ENCODE results near the gene TMEM163.
A peak's percentile ranks its signal among the peaks of the same experiment; 100 is the strongest.
"Not testable (repeated sequence)": the region's sequence is repeated elsewhere in the genome, so short reads cannot be mapped to it uniquely, and the experiment has no call there.

TMEM163 gene

DNA sequence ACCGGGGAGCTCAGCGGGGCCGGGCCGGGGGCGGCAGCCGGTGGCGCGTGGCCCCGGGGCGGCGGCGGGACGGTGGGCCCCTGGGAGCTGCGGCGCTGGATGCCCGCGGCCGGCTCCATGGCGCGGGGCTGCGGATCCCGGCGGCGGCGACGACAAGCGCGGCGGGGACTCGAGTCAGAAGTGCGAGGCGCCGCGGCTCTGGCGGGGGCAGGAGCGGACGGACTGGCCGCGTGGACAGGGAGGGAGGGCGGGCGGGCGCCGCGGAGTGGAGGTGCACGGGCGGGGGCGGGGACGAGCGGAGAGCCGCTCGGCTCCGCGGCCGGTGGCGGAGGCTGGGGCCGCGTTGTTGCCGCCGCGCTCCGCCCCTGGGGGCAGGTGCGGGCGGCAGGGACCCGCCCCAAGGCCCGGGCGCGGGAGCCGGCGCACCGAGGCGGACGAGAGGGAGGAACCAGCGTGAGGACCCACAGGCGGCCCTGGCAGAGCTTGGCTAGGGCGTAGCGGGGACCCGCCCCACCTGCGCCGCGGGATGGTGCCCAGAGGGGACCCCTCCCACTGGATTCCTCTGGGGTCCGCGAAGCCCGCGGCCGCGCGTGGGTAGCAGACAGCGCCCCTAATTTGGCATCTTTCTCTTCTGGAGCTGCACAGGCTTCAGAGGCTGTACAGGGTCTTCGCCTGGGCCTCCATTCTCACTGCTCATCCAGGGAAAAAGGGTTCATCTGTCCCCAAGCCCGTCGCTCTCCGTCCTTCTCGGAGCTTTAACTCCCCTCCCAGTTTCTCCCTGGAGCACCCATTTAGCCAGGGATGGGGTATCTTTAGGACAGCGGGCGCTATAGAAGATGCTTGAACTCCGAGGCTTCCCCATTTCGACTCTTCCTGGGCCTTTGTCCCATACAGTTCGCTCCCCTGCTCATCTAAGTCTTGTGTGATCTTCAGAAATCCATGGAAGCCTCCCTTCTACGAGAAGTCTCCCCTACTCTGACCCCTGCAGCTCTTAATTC, at the start of gene TMEM163:
TMEM163 (minus strand) TSS at position 184 of the 998 bp plus-strand sequence.
- peak within 1 kb of the TSS; percentile 59 for H3K4me3 Mint-ChIP-seq
- H3K27ac Mint-ChIP-seq, result no peak within 1 kb of the TSS
- DNase-seq (peak; percentile 17), ATAC-seq (peak; percentile 8)
- peaks cover 17% of the 10 kb centered on the region for H3K4me1 Mint-ChIP-seq
- peaks cover 69% of the 10 kb centered on the region for H3K27me3 Mint-ChIP-seq
- H3K36me3 Mint-ChIP-seq (ENCODE audit: low read depth), result no peaks in the 10 kb centered on the region
- no peaks in the 10 kb centered on the region for H3K9me3 Mint-ChIP-seq

DNA sequence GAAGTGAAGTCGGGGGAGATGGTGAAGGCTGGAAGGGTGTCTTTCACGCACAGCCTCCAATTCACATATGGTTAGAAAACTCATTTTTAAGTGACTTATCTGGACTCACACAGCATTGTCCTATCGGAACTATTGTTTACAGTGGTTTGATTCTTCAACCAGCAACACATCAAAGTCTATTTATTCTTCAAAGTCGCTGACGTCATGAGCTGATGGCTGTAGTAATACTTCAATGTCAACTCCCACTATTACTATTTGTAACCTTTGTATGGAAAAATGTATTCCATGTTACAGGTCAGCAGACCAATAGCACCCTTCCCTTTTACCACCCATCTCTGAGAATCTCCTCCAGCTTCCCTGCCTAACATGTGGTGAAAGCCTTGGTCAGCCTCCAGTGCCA, 47.8 kb upstream of the TMEM163 start:
- Mint-ChIP-seq H3K27me3 (peaks cover 7% of the 10 kb centered on the region), H3K4me1 (no peaks in the 10 kb centered on the region), H3K36me3 (ENCODE audit: low read depth) (no peaks in the 10 kb centered on the region), H3K4me3 (no peak overlapping the region), H3K27ac (no peak overlapping the region), H3K9me3 (no peaks in the 10 kb centered on the region)
- no peak for DNase-seq
- ATAC-seq, result no peak

DNA sequence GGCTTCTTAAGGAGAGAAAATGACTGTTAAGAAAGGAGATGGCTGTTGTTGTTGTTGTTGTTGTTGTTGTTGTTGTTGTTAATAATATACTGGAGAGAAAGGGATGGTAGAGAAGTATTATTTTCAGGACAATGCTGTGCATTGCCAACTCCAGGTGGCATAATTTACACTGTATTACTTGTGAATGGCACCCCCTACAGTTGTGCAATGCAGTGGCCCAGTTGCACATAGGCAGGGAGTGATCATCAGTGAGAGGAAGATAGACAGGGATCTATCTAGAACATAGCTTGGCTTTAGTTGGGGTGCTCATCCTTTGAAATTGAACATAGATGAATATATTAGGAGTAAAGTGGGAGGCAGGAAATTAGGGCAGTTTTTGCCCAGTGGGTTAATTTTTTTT, 47.2 kb upstream of the TMEM163 start:
- H3K27ac Mint-ChIP-seq, result no peak overlapping the region
- DNase-seq, result no peak

DNA sequence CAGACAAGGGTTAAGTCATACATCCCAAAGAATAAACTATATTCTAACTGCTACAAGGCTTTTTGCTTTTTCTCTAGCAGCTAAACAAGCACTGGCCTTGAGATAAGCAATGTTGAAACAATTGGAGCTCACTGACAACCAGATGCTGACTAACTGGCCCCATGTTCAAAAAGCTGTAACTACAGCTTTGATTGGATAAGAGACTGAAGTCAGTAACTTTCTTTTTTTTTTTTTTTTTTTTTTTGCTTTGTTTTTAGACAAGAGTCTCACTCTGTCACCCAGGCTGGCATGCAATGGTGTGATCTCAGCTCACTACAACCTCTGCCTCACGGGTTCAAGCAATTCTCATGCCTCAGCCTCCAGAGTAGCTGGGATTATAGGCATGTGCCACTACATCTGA, 45.4 kb upstream of the TMEM163 start:
- Mint-ChIP-seq H3K4me3 (no peak overlapping the region), H3K36me3 (ENCODE audit: low read depth) (no peaks in the 10 kb centered on the region), H3K27ac (no peak overlapping the region), H3K9me3 (no peaks in the 10 kb centered on the region), H3K4me1 (no peaks in the 10 kb centered on the region), H3K27me3 (peaks cover 10% of the 10 kb centered on the region)
- no peak for DNase-seq
- ATAC-seq, result no peak

More for the DNA sequence above, 47.2 kb upstream of the TMEM163 start:
- Mint-ChIP-seq H3K4me3 (no peak overlapping the region), H3K27me3 (peaks cover 7% of the 10 kb centered on the region), H3K4me1 (no peaks in the 10 kb centered on the region), H3K36me3 (ENCODE audit: low read depth) (no peaks in the 10 kb centered on the region), H3K9me3 (no peaks in the 10 kb centered on the region)
- ATAC-seq, result no peak

DNA sequence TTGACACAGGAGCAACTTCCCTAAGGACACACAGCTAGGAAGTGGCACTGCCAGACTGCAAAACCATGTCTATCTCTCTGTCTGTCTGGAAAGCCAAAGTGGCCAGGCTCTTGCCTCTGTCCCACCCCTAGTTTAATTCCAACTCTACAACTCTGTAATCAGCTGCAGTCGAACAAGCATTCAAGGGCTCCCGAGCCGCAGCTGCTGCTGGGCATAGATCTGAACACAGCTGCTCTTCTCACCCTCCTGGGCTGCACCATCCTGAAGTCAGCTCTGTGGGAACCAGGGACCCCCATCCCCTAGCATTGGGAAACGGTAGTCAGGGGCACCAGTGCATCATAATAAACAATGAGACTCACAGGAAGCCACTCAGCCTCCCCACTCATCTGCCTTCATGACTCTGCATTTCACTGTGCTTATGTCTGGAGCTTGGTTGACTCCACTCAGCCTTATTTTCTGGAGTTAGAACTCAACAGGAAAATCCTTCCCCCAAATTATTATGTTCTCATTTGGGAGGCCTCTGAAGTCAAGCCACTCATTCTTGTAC, 44.4 kb upstream of the TMEM163 start:
- no peaks in the 10 kb centered on the region for H3K9me3 Mint-ChIP-seq
- no peak overlapping the region for H3K27ac Mint-ChIP-seq
- peaks cover 6% of the 10 kb centered on the region for H3K4me1 Mint-ChIP-seq
- no peak for ATAC-seq
- H3K36me3 Mint-ChIP-seq (ENCODE audit: low read depth), result no peaks in the 10 kb centered on the region
- no peak for DNase-seq
- H3K27me3 Mint-ChIP-seq, result peaks cover 13% of the 10 kb centered on the region
- no peak overlapping the region for H3K4me3 Mint-ChIP-seq

DNA sequence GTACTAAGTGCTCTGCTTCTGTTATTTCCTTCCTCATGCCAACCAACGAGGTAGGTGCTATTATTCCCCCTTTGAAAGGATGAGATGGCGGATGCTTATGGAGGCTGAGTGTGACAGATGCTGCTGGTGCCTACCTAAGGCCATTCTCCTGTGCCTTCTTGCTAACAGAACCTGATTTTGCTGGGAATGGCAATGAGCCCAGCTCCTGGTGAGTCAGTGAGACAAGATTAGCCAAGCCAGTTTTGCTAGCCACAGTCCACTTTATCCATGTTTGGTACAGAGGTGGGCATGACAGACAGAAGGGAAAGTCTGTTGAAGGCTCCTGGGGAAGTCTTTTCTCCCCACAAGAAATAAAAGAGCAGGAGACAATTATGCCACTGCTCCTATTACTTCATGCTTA, 43.7 kb upstream of the TMEM163 start:
- peaks cover 15% of the 10 kb centered on the region for H3K27me3 Mint-ChIP-seq
- peaks cover 7% of the 10 kb centered on the region for H3K4me1 Mint-ChIP-seq
- peaks cover 3% of the 10 kb centered on the region for H3K9me3 Mint-ChIP-seq
- ATAC-seq, result no peak
- no peak overlapping the region for H3K4me3 Mint-ChIP-seq
- H3K36me3 Mint-ChIP-seq (ENCODE audit: low read depth), result no peaks in the 10 kb centered on the region
- no peak for DNase-seq
- no peak overlapping the region for H3K27ac Mint-ChIP-seq

DNA sequence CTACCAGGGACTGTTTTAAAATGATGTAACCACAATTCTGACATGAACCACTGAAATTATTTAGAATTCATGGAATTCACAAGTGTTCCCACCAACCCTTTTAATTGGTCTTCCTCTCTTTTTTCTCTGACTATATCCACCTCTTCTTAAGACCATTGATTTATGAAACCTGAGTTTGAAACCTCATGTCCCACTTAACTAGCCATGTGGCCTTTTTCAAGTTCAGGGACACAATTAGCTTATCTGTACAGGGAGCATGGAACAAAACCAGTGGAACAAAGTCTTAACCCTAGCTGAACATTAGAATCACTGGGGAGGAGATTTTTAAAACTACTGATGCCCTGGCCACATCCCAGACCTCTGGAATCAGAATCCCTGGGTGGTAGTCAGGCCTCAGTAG, 41.6 kb upstream of the TMEM163 start:
- DNase-seq, result no peak
- Mint-ChIP-seq H3K27ac (no peak overlapping the region), H3K4me3 (no peak overlapping the region), H3K4me1 (peaks cover 7% of the 10 kb centered on the region), H3K9me3 (peaks cover 17% of the 10 kb centered on the region), H3K36me3 (ENCODE audit: low read depth) (no peaks in the 10 kb centered on the region), H3K27me3 (peaks cover 28% of the 10 kb centered on the region)
- ATAC-seq, result no peak

DNA sequence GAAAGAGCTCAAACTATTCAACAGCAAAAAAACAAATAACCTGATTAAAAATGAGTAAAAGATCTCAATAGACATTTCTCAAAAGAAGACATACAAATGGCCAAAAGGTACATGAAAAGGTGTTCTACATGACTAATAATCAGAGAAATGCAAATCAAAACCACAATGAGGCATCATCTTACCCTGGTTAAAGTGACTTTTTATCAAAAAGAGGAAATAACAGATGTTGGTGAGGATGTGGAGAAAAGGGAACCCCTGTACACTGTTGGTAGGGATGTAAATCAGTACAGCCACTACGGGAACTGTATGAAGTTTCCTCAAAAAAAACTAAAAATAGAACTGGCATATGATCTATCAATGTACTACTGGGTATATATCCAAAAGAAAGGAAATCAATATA, 39.8 kb upstream of the TMEM163 start:
- ATAC-seq (peak; percentile 54), DNase-seq (no peak)
- H3K27ac Mint-ChIP-seq, result no peak overlapping the region

DNA sequence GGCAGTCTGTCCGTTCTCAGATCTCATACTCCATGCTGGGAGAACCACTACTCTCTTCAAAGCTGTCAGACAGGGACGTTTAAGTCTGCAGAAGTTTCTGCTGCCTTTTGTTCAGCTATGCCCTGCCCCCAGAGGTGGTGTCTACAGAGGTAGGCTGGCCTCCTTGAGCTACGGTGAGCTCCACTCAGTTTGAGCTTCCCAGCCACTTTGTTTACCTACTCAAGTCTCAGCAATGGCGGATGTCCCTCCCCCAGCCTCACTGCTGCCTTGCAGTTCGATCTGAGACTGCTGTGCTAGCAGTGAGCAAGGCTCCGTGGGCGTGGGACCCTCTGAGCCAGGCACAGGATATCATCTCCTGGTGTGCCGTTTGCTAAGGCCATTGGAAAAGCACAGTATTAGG, 33.2 kb upstream of the TMEM163 start:
- DNase-seq; H3K36me3 Mint-ChIP-seq (ENCODE audit: low read depth); H3K27ac Mint-ChIP-seq; H3K4me1 Mint-ChIP-seq; H3K4me3 Mint-ChIP-seq; ATAC-seq: not testable (repeated sequence)
- Mint-ChIP-seq H3K27me3 (peaks cover 59% of the 10 kb centered on the region), H3K9me3 (peaks cover 14% of the 10 kb centered on the region)

More for the DNA sequence above, 39.8 kb upstream of the TMEM163 start:
- Mint-ChIP-seq H3K27me3 (peaks cover 34% of the 10 kb centered on the region), H3K4me1 (peaks cover 7% of the 10 kb centered on the region), H3K36me3 (ENCODE audit: low read depth) (no peaks in the 10 kb centered on the region), H3K9me3 (peaks cover 17% of the 10 kb centered on the region), H3K4me3 (no peak overlapping the region)

DNA sequence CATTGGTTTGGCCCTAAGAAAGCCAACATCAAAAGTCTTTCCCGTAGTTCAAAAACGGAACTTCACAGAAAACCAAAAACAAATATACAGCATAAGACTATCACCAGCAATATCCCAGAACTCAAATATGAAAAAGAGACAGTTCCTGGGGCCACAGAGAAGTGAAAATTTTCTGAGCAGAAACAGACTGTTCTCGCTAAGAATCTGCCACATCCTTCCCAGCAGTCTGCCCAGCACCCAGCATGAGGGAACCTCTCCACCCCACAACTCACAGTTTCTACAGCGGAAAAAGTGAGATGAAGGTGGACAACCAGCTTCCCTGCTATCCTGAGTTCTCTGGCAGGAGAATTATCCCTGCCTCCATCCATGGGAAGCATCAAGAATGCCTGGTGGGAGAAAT, 26.7 kb upstream of the TMEM163 start:
- H3K4me3 Mint-ChIP-seq, result no peak overlapping the region
- no peaks in the 10 kb centered on the region for H3K36me3 Mint-ChIP-seq (ENCODE audit: low read depth)
- ATAC-seq, result no peak
- no peaks in the 10 kb centered on the region for H3K9me3 Mint-ChIP-seq
- H3K4me1 Mint-ChIP-seq, result peaks cover 10% of the 10 kb centered on the region
- no peak overlapping the region for H3K27ac Mint-ChIP-seq
- peaks cover 34% of the 10 kb centered on the region for H3K27me3 Mint-ChIP-seq
- DNase-seq, result no peak

DNA sequence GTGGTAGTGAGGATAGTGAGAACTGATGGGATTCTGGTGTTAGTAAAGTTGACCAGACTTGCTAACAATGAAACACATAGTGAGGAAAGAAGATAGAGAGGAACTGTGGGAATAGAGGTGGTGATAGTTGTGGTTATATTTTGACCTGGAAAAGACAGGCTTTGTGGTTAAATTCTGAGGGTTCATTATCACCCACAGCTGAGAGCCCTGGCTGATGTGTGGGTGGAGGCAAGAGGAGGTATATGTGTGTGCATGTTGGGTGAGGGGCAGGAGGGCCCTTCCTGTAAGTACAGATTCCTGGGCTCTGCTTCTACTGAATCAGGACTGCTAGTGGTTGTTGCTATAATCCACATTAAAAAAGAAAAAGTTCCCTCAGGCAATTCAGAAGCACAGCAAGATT, 26.2 kb upstream of the TMEM163 start:
- no peaks in the 10 kb centered on the region for H3K9me3 Mint-ChIP-seq

DNA sequence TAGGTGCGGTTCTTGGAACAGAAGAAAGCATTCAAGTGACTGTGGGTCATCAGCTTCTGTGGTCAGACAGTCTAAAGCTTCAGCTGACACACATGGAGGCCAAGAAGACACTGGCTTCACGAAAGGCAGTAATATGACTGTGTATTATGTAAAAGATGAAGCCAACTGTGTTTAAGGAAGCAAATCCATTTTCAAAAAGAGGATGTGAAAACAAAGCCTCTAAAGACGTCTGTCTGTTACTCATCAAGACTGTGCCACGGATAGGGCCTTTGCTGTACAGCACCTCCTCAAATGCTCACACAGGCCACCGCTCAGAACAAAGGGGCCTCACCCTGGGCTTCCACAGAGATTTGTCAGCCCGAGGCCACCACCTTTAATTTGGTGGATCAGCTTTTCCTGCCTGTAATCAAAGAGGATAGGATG, 21.1 kb upstream of the TMEM163 start:
- Mint-ChIP-seq H3K27ac (peak overlapping the region; percentile 2), H3K36me3 (ENCODE audit: low read depth) (no peaks in the 10 kb centered on the region), H3K27me3 (peaks cover 19% of the 10 kb centered on the region), H3K4me3 (no peak overlapping the region), H3K9me3 (no peaks in the 10 kb centered on the region), H3K4me1 (peaks cover 16% of the 10 kb centered on the region)
- peak; percentile 8 for DNase-seq
- ATAC-seq, result peak; percentile 61

More for the DNA sequence above, 26.2 kb upstream of the TMEM163 start:
- H3K4me1 Mint-ChIP-seq, result peaks cover 13% of the 10 kb centered on the region
- DNase-seq, result no peak
- peak; percentile 59 for ATAC-seq
- H3K4me3 Mint-ChIP-seq, result no peak overlapping the region
- H3K27me3 Mint-ChIP-seq, result peaks cover 31% of the 10 kb centered on the region
- no peak overlapping the region for H3K27ac Mint-ChIP-seq
- H3K36me3 Mint-ChIP-seq (ENCODE audit: low read depth), result no peaks in the 10 kb centered on the region

DNA sequence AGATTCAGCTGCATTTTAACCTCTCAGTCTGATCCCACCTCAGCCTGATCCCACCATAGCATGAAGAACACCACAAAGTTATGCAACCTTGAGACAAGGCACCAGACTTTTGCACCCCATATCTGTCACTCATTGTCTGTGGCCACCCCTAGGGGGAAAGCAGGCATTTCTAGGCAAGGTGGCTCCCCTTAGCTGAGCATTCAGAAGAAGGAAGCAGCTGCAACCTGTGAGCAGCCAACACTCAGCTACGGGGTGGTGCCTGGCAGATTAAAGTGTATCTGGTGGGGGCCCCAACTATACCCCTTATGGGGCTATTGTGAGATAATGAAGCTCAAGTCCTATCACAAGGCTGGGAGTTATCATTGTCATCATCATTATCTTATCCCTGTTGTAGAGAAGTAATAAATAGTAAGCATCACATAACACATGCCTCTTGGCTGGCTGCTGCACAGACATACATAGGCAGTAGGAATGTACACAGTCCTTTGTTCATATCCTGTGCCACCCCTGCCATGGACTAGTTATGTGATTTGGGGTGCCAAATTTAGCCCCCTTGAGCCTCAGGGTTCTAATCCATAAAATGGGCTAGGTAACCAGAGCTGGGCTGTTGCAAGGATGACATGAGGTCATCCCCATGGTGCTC, 20.6 kb upstream of the TMEM163 start:
- H3K9me3 Mint-ChIP-seq, result no peaks in the 10 kb centered on the region
- peak; percentile 10 for ATAC-seq
- H3K27me3 Mint-ChIP-seq, result peaks cover 24% of the 10 kb centered on the region
- H3K4me3 Mint-ChIP-seq, result no peak overlapping the region
- no peak for DNase-seq
- H3K27ac Mint-ChIP-seq, result no peak overlapping the region
- H3K4me1 Mint-ChIP-seq, result peaks cover 13% of the 10 kb centered on the region
- no peaks in the 10 kb centered on the region for H3K36me3 Mint-ChIP-seq (ENCODE audit: low read depth)

DNA sequence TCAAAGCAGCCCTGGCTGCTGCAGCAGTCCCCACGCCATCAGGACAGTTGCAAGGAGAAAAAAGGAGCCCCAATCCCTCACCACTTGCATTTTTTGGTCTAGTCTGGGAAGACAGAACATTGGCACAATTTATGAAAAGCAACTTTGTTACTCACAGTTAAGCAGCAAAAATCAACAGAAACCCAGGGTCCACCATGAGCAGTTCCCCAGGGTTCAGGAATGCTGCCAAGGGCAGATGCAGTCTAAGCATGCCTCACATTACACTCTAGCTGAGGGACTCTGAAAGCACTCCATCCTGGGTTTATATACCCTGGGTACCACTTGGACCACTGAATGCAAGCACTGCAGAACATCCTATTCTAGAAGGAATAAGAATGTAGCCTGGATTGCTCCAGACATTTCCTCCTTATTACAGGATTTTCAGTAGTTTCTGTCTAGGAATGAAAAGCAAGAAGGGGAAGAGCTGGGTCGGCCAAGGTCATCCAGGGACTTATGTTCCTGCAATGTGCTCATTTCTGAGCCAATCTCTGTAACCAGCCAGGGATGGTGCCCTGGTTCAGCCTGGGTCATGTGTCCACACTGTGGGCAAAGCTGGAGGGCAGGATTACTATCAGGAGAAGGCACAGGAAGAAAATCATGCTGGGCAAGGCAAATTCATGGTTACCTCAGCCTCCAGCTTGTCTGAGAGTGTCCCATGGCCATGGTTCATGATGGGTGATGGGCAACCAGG, 19.5 kb upstream of the TMEM163 start:
- DNase-seq (no peak), ATAC-seq (no peak)
- no peak overlapping the region for H3K27ac Mint-ChIP-seq
- H3K4me1 Mint-ChIP-seq, result peaks cover 13% of the 10 kb centered on the region
- no peaks in the 10 kb centered on the region for H3K36me3 Mint-ChIP-seq (ENCODE audit: low read depth)
- H3K9me3 Mint-ChIP-seq, result no peaks in the 10 kb centered on the region
- peaks cover 24% of the 10 kb centered on the region for H3K27me3 Mint-ChIP-seq
- no peak overlapping the region for H3K4me3 Mint-ChIP-seq

Measured in activated naive CD8-positive, alpha-beta T cell treated with anti-CD3 and anti-CD28 coated beads, Interleukin-2, amount 50 U/mL, for 24 hours (primary cell).